Smooth muscle cell (in vitro differentiated cells): ENCODE measurements around the gene TTC22. TPM values are rescaled to one million over a fixed set of nuclear protein-coding genes. Genes with fewer than 3 reads are reported as not detected.
"Not testable (repeated sequence)": the region's sequence is repeated elsewhere in the genome, so short reads cannot be mapped to it uniquely, and the experiment has no call there.

ENCODE experiments used
- DNase-seq: peaks from one replicate; lab custom pipeline; 2025; ENCODE audit not compliant: unreplicated experiment; lab: John Stamatoyannopoulos, UW
- H2AFZ ChIP-seq: fragments of 200-600 bp; sonication (generic); 2 replicates; pipeline ENCODE4 v1.6.0; 2016; ENCODE audit warnings: antibody characterized with exemption, low read depth, mild to moderate bottlenecking
- H3F3A ChIP-seq: fragments of 200-600 bp; sonication (generic); 2 replicates; pipeline ENCODE4 v1.6.0; 2017; ENCODE audit warnings: antibody characterized with exemption, low read depth
- H3K27ac ChIP-seq: fragments of 200-600 bp; sonication (generic); 2 replicates; pipeline ENCODE4 v1.5.1; 2016; ENCODE audit warnings: low read depth, mild to moderate bottlenecking
- H3K27me3 ChIP-seq: fragments of 200-600 bp; sonication (generic); 2 replicates; pipeline ENCODE4 v1.6.1; 2016; ENCODE audit warnings: low read depth, mild to moderate bottlenecking
- H3K36me3 ChIP-seq: fragments of 200-600 bp; sonication (generic); 2 replicates; pipeline ENCODE4 v1.5.1; 2016; ENCODE audit warnings: low read depth
- H3K4me1 ChIP-seq: fragments of 200-600 bp; sonication (generic); 2 replicates; pipeline ENCODE4 v1.5.1; 2016; ENCODE audit warnings: low read depth
- H3K4me2 ChIP-seq: fragments of 200-600 bp; sonication (generic); 2 replicates; pipeline ENCODE4 v1.6.0; 2016; ENCODE audit warnings: mild to moderate bottlenecking
- H3K4me3 ChIP-seq: fragments of 200-600 bp; sonication (generic); 2 replicates; pipeline ENCODE4 v1.5.1; 2016; ENCODE audit warnings: mild to moderate bottlenecking
- H3K79me2 ChIP-seq: fragments of 200-600 bp; sonication (generic); 2 replicates; pipeline ENCODE4 v1.6.0; 2016; ENCODE audit warnings: low read depth, mild to moderate bottlenecking
- H3K9ac ChIP-seq: fragments of 200-600 bp; sonication (generic); 2 replicates; pipeline ENCODE4 v1.6.0; 2016; ENCODE audit warnings: low read depth
- H3K9me3 ChIP-seq: fragments of 200-600 bp; sonication (generic); replicated peaks from 2 replicates; pipeline ENCODE4 v1.5.1; 2016; ENCODE audit warnings: low read depth
- H4K20me1 ChIP-seq: fragments of 200-600 bp; sonication (generic); 2 replicates; pipeline ENCODE4 v1.6.0; 2016; ENCODE audit warnings: low read depth
- WGBS: methylation state at CpG from one replicate; pipeline ENCODE4 v1.1.7; 2016; ENCODE audit warnings: low lambda C conversion rate; 5-methylcytosine and 5-hydroxymethylcytosine counted together
- polyA plus RNA-seq: library from polyadenylated mRNA; unstranded; fragments of >200 nt; fragmentation: Nextera tagmentation; extraction: Ambion mirVana; gene quantifications from 2 replicates; pipeline ENCODE4 v1.2.1, GENCODE V29; 2016
- total RNA-seq: library from RNA; depleted of rRNA; stranded (reverse); fragments of >200 nt; gene quantifications from 2 replicates; pipeline ENCODE4 v1.2.3, GENCODE V29; 2014
- TF ChIP-seq, protein P1 (sequence below): fragments of 200-600 bp; sonication (generic); IDR thresholded peaks from 2 replicates; pipeline ENCODE4 v1.5.1; 2017; ENCODE audit warnings: borderline replicate concordance, mild to moderate bottlenecking, antibody characterized with exemption; ENCODE audit not compliant: insufficient read depth, poor library complexity, severe bottlenecking

Gene TTC22
- total and polyA plus RNA-seq, 2 experiments from 2014 or later, result 0.50 to 1.3 TPM

DNA sequence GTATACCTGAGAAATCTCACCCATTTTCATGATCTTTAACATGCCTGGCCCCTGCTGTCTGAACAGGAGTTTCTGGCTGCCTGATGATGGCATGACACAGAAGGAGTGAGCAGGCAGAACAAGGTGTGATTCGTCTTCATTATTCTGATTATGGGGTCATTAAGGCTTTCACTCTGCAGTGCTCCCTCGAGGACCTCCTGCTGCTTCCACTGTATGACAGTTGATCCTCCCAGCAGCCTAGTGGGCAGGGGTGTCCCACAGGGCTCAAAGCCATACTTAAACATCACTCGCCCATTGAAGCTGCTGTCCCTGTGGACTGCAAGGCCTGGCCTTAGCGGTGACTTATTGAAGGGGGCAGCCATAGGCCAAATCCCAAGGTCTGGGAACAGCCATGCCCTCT is 24.1 kb downstream of the TTC22 start:
- no peaks in the 10 kb centered on the region for H3K36me3 ChIP-seq
- no peak overlapping the region for H2AFZ ChIP-seq
- WGBS, result 84% methylated on average over 4 of the region's 4 CpGs
- H3K9ac ChIP-seq, result no peak overlapping the region
- H3K4me2 ChIP-seq, result no peak overlapping the region
- no peak overlapping the region for H3K4me3 ChIP-seq
- no peaks in the 10 kb centered on the region for H3K4me1 ChIP-seq
- H3K27me3 ChIP-seq, result peaks cover 19% of the 10 kb centered on the region
- no peak for DNase-seq
- no peaks in the 10 kb centered on the region for H3K79me2 ChIP-seq
- H4K20me1 ChIP-seq, result no peaks in the 10 kb centered on the region
- TF ChIP-seq, protein P1, sequence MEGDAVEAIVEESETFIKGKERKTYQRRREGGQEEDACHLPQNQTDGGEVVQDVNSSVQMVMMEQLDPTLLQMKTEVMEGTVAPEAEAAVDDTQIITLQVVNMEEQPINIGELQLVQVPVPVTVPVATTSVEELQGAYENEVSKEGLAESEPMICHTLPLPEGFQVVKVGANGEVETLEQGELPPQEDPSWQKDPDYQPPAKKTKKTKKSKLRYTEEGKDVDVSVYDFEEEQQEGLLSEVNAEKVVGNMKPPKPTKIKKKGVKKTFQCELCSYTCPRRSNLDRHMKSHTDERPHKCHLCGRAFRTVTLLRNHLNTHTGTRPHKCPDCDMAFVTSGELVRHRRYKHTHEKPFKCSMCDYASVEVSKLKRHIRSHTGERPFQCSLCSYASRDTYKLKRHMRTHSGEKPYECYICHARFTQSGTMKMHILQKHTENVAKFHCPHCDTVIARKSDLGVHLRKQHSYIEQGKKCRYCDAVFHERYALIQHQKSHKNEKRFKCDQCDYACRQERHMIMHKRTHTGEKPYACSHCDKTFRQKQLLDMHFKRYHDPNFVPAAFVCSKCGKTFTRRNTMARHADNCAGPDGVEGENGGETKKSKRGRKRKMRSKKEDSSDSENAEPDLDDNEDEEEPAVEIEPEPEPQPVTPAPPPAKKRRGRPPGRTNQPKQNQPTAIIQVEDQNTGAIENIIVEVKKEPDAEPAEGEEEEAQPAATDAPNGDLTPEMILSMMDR, result no peak
- no peaks in the 10 kb centered on the region for H3F3A ChIP-seq
- no peaks in the 10 kb centered on the region for H3K9me3 ChIP-seq
- H3K27ac ChIP-seq, result no peak overlapping the region

DNA sequence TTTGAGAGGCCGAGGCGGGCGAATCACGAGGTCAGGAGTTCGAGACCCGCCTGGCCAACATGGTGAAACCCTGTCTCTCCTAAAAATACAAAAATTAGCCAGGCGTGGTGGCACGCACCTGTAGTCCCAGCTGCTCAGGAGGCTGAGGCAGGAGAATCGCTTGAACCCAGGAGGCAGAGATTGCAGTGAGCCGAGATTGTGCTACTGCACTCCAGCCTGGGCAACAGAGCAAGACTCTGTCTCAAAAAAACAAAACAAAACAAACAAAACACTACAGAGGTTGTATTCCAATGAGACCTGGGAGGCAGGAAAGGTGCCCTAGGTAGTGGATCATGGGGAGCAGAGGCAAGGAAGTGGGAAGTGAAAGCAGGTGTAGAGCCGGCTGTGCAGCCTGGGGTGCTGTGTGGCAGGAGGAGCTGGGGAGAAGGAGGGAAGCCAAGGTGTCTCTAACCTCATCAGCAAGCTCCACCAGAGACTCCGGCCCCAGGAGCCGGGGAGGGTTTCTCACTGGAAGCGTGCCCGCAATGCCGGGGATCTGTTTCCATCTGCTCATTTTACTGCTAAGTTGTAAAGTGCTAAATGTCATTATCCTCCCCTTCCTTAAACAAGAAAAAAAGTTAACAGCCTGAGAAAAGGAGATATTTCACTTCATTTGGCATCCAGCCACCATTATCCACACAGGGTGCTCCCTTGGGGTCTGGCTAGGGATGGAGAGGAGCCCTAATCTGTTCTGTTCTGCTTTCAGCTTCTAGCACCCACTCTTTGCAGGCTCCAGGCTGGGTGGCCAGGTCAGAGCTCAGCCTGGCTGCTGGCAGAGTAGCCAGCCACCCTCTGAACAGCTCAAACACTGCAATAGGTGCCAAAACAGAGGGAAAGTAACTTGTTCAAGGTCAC is 25.0 kb downstream of the TTC22 start:
- H3K27me3 ChIP-seq, DNase-seq, H2AFZ ChIP-seq, H3K79me2 ChIP-seq, H3K4me2 ChIP-seq, H3K4me1 ChIP-seq, H3K27ac ChIP-seq, H3K9me3 ChIP-seq, H3K4me3 ChIP-seq, H4K20me1 ChIP-seq, H3K36me3 ChIP-seq, H3K9ac ChIP-seq, H3F3A ChIP-seq: not testable (repeated sequence)
- WGBS, result 87% methylated on average over 16 of the region's 16 CpGs

GRCh38 chr1:54774820-54775498 is 26.2 kb downstream of the TTC22 start:
- Histone ChIP-seq H3K9me3 (no peaks in the 10 kb centered on the region), H3K27ac (no peak overlapping the region), H3K4me3 (no peak overlapping the region), H2AFZ (no peak overlapping the region), H3K36me3 (no peaks in the 10 kb centered on the region), H3K4me1 (no peaks in the 10 kb centered on the region), H3K27me3 (peaks cover 6% of the 10 kb centered on the region), H3F3A (no peaks in the 10 kb centered on the region), H3K4me2 (no peak overlapping the region), H4K20me1 (no peaks in the 10 kb centered on the region), H3K79me2 (no peaks in the 10 kb centered on the region), H3K9ac (no peak overlapping the region)
- DNase-seq, result no peak
- 59% methylated on average over 14 of the region's 15 CpGs for WGBS
- TF ChIP-seq, protein P1, result no peak

DNA sequence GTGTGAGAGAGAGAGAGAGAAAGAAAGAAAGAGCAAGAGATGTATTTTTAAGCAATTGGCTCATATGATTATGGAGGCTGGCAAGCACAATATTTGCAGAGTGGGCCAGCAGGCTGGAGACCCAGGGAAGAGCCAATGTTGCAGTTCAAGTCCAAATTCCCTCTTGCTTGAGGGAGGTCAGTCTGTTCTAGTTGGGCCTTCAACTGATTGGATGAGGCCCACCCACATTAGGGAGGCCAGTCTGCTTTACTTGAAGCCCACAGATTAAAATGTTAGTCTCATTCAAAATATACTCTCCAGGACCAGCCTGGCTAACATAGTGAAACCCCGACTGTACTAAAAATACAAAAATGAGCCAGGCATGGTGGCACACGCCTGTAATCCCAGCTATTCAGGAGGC is 28.2 kb downstream of the TTC22 start:
- no peak overlapping the region for H3K9ac ChIP-seq
- H4K20me1 ChIP-seq, result no peaks in the 10 kb centered on the region
- TF ChIP-seq, protein P1, result no peak
- H2AFZ ChIP-seq, result no peak overlapping the region
- no peak overlapping the region for H3K27ac ChIP-seq
- no peaks in the 10 kb centered on the region for H3K27me3 ChIP-seq
- H3K4me1 ChIP-seq, result no peaks in the 10 kb centered on the region
- no peak for DNase-seq
- WGBS, result 76% methylated on average over 2 of the region's 2 CpGs
- H3K4me2 ChIP-seq, result no peak overlapping the region
- H3K4me3 ChIP-seq, result no peak overlapping the region
- no peaks in the 10 kb centered on the region for H3F3A ChIP-seq
- no peaks in the 10 kb centered on the region for H3K9me3 ChIP-seq
- no peaks in the 10 kb centered on the region for H3K79me2 ChIP-seq
- H3K36me3 ChIP-seq, result no peaks in the 10 kb centered on the region
